PC-9 (cell line): ENCODE measurements around the gene SH3GL2. TPM values are rescaled to one million over a fixed set of nuclear protein-coding genes. Genes with fewer than 3 reads are reported as not detected.

Experiments used
- BruUV-seq: library from RNA; stranded (reverse); fragments of 400-500 nt; replicated peaks from 2 replicates; lab custom pipeline; 2021; lab: Mats Ljungman, UMichigan
- CTCF ChIA-PET: fragments of 300-600 bp; sonication (Branson Sonifier 250); formaldehyde crosslinking; loops from one replicate; lab custom pipeline; 2022; ENCODE audit warnings: antibody characterized with exemption; lab: Charles Lee
- POLR2A ChIA-PET: fragments of 300-600 bp; sonication (Branson Sonifier 250); formaldehyde crosslinking; loops from one replicate; lab custom pipeline; 2022; ENCODE audit warnings: antibody characterized with exemption; ENCODE audit not compliant: unreplicated experiment; lab: Charles Lee
- DNase-seq, 2 experiments: peaks; one replicate each; pipeline versions ENCODE4 v3.0.0 to v3.0.0-alpha.2; 2015 to 2022; ENCODE audit warnings: mixed read lengths in 1 of 2
- H2AFZ ChIP-seq: fragments of 200-600 bp; sonication (generic); 2 replicates; pipeline ENCODE4 v1.8.1; 2017; ENCODE audit warnings: antibody characterized with exemption
- H3F3A ChIP-seq: fragments of 200-600 bp; sonication (generic); 2 replicates; pipeline ENCODE4 v1.8.1; 2017; ENCODE audit warnings: antibody characterized with exemption, mild to moderate bottlenecking, low read depth; ENCODE audit not compliant: insufficient read depth
- H3K27ac ChIP-seq: fragments of 200-600 bp; sonication (generic); 2 replicates; pipeline ENCODE4 v1.6.1; 2016; ENCODE audit warnings: mixed run types
- H3K27me3 ChIP-seq: fragments of 200-600 bp; sonication (generic); 2 replicates; pipeline ENCODE4 v1.6.1; 2016; ENCODE audit warnings: low read depth, mixed run types; ENCODE audit not compliant: insufficient read depth
- H3K36me3 ChIP-seq: fragments of 200-600 bp; sonication (generic); 2 replicates; pipeline ENCODE4 v1.6.1; 2016; ENCODE audit warnings: low read depth, mixed run types
- H3K4me1 ChIP-seq: fragments of 200-600 bp; sonication (generic); replicated peaks from 2 replicates; pipeline ENCODE4 v1.6.1; 2016; ENCODE audit warnings: mixed run types; ENCODE audit not compliant: insufficient read depth
- H3K4me2 ChIP-seq: fragments of 200-600 bp; sonication (generic); 2 replicates; pipeline ENCODE4 v1.6.1; 2017; ENCODE audit warnings: mixed run types
- H3K4me3 ChIP-seq: fragments of 200-600 bp; sonication (generic); 2 replicates; pipeline ENCODE4 v1.6.1; 2016; ENCODE audit warnings: mixed run types
- H3K79me2 ChIP-seq: fragments of 200-600 bp; sonication (generic); 2 replicates; pipeline ENCODE4 v1.6.1; 2017; ENCODE audit warnings: low read depth, mixed run types
- H3K9me2 ChIP-seq: fragments of 200-600 bp; sonication (generic); 2 replicates; pipeline ENCODE4 v1.8.1; 2017; ENCODE audit warnings: mild to moderate bottlenecking; ENCODE audit not compliant: insufficient read depth
- H3K9me3 ChIP-seq: fragments of 200-600 bp; sonication (generic); 2 replicates; pipeline ENCODE4 v1.8.1; 2016; ENCODE audit warnings: low read depth; ENCODE audit not compliant: insufficient read depth
- H4K20me1 ChIP-seq: fragments of 200-600 bp; sonication (generic); 2 replicates; pipeline ENCODE4 v1.8.1; 2017; ENCODE audit not compliant: insufficient read depth
- EZH2 ChIP-seq: fragments of 200-600 bp; sonication (generic); IDR thresholded peaks from 2 replicates; pipeline ENCODE4 v1.8.0; 2017; ENCODE audit warnings: antibody characterized with exemption, low read depth
- intact Hi-C: fragments of 100-400 bp; cut with micrococcal nuclease; formaldehyde crosslinking; loops from one replicate; pipeline ENCODE4 v1.10.0; 2022; ENCODE audit not compliant: unreplicated experiment
- total RNA-seq: library from RNA; stranded (reverse); gene quantifications from 2 replicates; pipeline ENCODE4 v1.2.3, GENCODE V29; 2021
- TF ChIP-seq, protein P1 (sequence below): fragments of 200-600 bp; sonication (generic); conservative IDR thresholded peaks from 2 replicates; pipeline ENCODE4 v1.6.1; 2017; ENCODE audit warnings: mixed run types, antibody characterized with exemption, mild to moderate bottlenecking, moderate library complexity

SH3GL2 gene
- total RNA-seq, 1 experiment from 2014 or later: not detected

DNA sequence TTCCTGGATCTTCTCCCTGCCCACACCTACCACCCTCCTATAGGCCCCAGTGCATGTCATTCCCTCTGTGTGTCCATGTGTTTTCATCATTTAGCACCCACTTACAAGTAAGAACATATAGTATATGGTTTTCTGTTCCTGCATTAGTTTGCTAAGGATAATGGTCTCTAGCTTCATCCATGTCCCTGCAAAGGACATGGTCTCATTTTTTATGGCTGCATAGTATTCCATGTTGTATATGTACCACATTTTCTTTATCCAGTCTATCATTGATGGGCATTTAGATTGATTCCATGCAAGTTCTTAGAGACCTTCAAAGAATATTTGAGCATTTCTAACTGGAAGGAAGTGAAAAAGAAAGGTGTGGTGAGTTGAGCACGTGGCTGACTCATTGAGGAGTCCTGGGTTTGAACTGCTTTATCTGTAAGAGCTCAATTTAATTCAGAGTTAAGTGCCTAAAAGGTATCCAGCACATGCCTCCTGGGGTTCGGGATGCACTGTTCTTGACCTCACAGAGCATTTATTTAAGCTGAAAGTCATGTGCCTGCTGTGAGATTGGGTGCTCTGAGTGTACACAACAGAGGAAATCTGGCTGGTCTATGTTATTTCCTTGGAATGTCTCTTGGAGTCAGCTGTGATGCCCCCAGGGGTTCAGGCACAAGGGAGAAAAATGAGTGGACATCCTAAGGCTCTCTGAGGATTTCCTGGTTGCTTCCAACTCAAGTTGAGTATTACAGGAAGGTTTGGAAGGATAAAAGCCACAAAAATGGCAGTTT, 56.4 kb downstream of the SH3GL2 start:
- TF ChIP-seq, protein P1, sequence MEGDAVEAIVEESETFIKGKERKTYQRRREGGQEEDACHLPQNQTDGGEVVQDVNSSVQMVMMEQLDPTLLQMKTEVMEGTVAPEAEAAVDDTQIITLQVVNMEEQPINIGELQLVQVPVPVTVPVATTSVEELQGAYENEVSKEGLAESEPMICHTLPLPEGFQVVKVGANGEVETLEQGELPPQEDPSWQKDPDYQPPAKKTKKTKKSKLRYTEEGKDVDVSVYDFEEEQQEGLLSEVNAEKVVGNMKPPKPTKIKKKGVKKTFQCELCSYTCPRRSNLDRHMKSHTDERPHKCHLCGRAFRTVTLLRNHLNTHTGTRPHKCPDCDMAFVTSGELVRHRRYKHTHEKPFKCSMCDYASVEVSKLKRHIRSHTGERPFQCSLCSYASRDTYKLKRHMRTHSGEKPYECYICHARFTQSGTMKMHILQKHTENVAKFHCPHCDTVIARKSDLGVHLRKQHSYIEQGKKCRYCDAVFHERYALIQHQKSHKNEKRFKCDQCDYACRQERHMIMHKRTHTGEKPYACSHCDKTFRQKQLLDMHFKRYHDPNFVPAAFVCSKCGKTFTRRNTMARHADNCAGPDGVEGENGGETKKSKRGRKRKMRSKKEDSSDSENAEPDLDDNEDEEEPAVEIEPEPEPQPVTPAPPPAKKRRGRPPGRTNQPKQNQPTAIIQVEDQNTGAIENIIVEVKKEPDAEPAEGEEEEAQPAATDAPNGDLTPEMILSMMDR: no peak
- TF ChIP-seq EZH2: no peak
- ChIA-PET POLR2A (no interaction called here), CTCF (no interaction called here)
- no peaks in the 10 kb centered on the region for H3K36me3 ChIP-seq
- no peaks in the 10 kb centered on the region for H4K20me1 ChIP-seq
- H3K4me2 ChIP-seq: no peak overlapping the region
- no peak overlapping the region for H3K4me3 ChIP-seq
- H3F3A ChIP-seq: no peaks in the 10 kb centered on the region
- H2AFZ ChIP-seq: no peak overlapping the region
- intact Hi-C loops: no loop called here
- H3K27ac ChIP-seq: no peak overlapping the region
- no peaks in the 10 kb centered on the region for H3K9me3 ChIP-seq
- H3K79me2 ChIP-seq: no peaks in the 10 kb centered on the region
- H3K9me2 ChIP-seq: no peaks in the 10 kb centered on the region
- DNase-seq: no peak
- no peaks in the 10 kb centered on the region for H3K4me1 ChIP-seq
- H3K27me3 ChIP-seq: no peaks in the 10 kb centered on the region
- no TSS peak for BruUV-seq

DNA sequence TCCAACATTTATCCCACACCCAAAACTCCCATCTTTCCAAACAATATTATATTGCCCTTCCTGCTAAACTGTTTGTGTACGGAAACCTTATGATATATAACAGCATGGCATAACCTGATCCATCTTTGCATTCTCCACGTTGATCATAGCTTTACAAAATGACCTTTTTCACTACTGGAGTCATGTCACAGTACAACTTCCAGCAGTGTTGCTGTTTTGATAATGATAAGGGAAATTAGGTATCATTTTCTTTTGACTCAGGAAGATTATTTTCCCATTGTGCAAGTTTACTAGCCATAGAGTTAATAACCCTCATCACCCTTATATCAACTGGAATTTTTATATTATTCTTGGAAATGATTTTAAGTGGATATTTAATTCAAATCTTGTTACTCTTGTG, 57.5 kb downstream of the SH3GL2 start:
- POLR2A ChIA-PET: no interaction called here
- intact Hi-C loops: no loop called here

DNA sequence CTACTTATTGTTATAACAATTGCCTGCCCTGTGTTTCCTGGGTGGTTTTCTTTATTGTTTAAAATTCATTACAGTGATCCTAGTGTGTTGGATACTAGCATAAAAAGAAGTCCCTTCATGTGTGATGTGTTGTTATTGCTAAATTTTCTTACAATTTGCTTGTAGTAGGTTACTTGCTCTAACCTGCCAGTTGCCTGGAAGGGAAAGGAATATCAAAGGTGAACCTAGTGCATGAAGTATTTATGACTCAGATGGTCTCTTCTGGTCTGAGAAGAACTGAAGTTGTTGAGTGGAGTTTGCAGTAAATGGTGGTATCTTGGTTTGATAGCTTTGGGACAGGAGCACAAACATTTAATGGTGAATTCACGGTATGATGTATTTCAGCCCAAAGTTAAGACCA, 58.0 kb downstream of the SH3GL2 start:
- H3K4me3 ChIP-seq: no peak overlapping the region
- H2AFZ ChIP-seq: no peak overlapping the region
- no peaks in the 10 kb centered on the region for H3K27me3 ChIP-seq
- no peak for DNase-seq
- no peak overlapping the region for H3K27ac ChIP-seq
- no peaks in the 10 kb centered on the region for H3K79me2 ChIP-seq
- no peaks in the 10 kb centered on the region for H3F3A ChIP-seq
- no peaks in the 10 kb centered on the region for H4K20me1 ChIP-seq
- no peaks in the 10 kb centered on the region for H3K9me2 ChIP-seq
- no peak overlapping the region for H3K4me2 ChIP-seq
- no TSS peak for BruUV-seq
- no peaks in the 10 kb centered on the region for H3K36me3 ChIP-seq
- H3K9me3 ChIP-seq: no peaks in the 10 kb centered on the region
- no peak for TF ChIP-seq EZH2
- TF ChIP-seq, protein P1: no peak
- ChIA-PET CTCF (no interaction called here), POLR2A (no interaction called here)
- H3K4me1 ChIP-seq: no peaks in the 10 kb centered on the region
- intact Hi-C loops: no loop called here

More for the DNA sequence above, 57.5 kb downstream of the SH3GL2 start:
- Histone ChIP-seq H3K4me1 (no peaks in the 10 kb centered on the region), H3K36me3 (no peaks in the 10 kb centered on the region), H3F3A (no peaks in the 10 kb centered on the region), H3K9me3 (no peaks in the 10 kb centered on the region), H3K4me2 (no peak overlapping the region), H3K27me3 (no peaks in the 10 kb centered on the region), H3K9me2 (no peaks in the 10 kb centered on the region), H3K27ac (no peak overlapping the region), H4K20me1 (no peaks in the 10 kb centered on the region), H3K4me3 (no peak overlapping the region), H3K79me2 (no peaks in the 10 kb centered on the region), H2AFZ (no peak overlapping the region)
- CTCF ChIA-PET: no interaction called here
- TF ChIP-seq, protein P1: no peak
- no peak for TF ChIP-seq EZH2
- BruUV-seq: no TSS peak
- no peak for DNase-seq
